ENCODE results near the gene MOB4.

Gene MOB4

GRCh38 chr2:197496695-197497094 is 19.2 kb upstream of the MOB4 start:
- TF ChIP-seq TSHZ2 (CRISPR knock-in tag; IDR thresholded peaks at IDR 0.05) (no peak), ZNF565 (CRISPR knock-in tag; conservative IDR thresholded peaks at IDR 0.05; ENCODE audit: low read depth) (no peak), GLIS3 (CRISPR knock-in tag; IDR thresholded peaks at IDR 0.05) (no peak), PATZ1 (CRISPR knock-in tag; IDR thresholded peaks at IDR 0.05; ENCODE audit: borderline replicate concordance) (no peak), CSDC2 (CRISPR knock-in tag; IDR thresholded peaks at IDR 0.05) (no peak), POU6F1 (CRISPR knock-in tag; IDR thresholded peaks at IDR 0.05; ENCODE audit: borderline replicate concordance, low read depth) (no peak), PPARA (CRISPR knock-in tag; IDR thresholded peaks at IDR 0.05; ENCODE audit: borderline replicate concordance) (no peak), RARB (CRISPR knock-in tag; IDR thresholded peaks at IDR 0.05) (no peak), ARNTL (CRISPR knock-in tag; IDR thresholded peaks at IDR 0.05; ENCODE audit: borderline replicate concordance, low read depth) (no peak), SNAI2 (CRISPR knock-in tag; IDR thresholded peaks at IDR 0.05) (no peak), ZFP3 (CRISPR knock-in tag; IDR thresholded peaks at IDR 0.05) (no peak), ZNF8 (CRISPR knock-in tag; IDR thresholded peaks at IDR 0.05) (no peak), BACH2 (CRISPR knock-in tag; IDR thresholded peaks at IDR 0.05; ENCODE audit: borderline replicate concordance) (no peak), TOX (CRISPR knock-in tag; IDR thresholded peaks at IDR 0.05; ENCODE audit: borderline replicate concordance) (no peak), CREB5 (CRISPR knock-in tag; IDR thresholded peaks at IDR 0.05; ENCODE audit: low read depth) (no peak), OSR1 (CRISPR knock-in tag; IDR thresholded peaks at IDR 0.05) (no peak)

GRCh38 chr2:197497326-197497725 is 18.5 kb upstream of the MOB4 start:
- TF ChIP-seq ZNF8 (CRISPR knock-in tag; IDR thresholded peaks at IDR 0.05) (no peak), CSRNP3 (CRISPR knock-in tag; IDR thresholded peaks at IDR 0.05) (no peak), ARNTL (CRISPR knock-in tag; IDR thresholded peaks at IDR 0.05; ENCODE audit: borderline replicate concordance, low read depth) (no peak), TCF4 (CRISPR knock-in tag; IDR thresholded peaks at IDR 0.05; ENCODE audit: borderline replicate concordance) (no peak), ZNF565 (CRISPR knock-in tag; conservative IDR thresholded peaks at IDR 0.05; ENCODE audit: low read depth) (no peak), PPARA (CRISPR knock-in tag; IDR thresholded peaks at IDR 0.05; ENCODE audit: borderline replicate concordance) (no peak), TSHZ2 (CRISPR knock-in tag; IDR thresholded peaks at IDR 0.05) (no peak), TOX (CRISPR knock-in tag; IDR thresholded peaks at IDR 0.05; ENCODE audit: borderline replicate concordance) (no peak)
- no peak for ATAC-seq

More at GRCh38 chr2:197496695-197497094, 19.2 kb upstream of the MOB4 start:
- no peak for ATAC-seq
